Right kidney (tissue), 1 donor: ENCODE results near the gene CLDN24.

ENCODE experiments used
- DNase-seq: peaks from one replicate; pipeline ENCODE4 v3.0.0-alpha.2; 2016

The CLDN24 gene

GRCh38 chr4:183320211-183321059 lies 1.8 kb downstream of the CLDN24 start, which contains the start of gene CLDN22:
CLDN22 (minus strand) TSS chr4:183320276; CDS start chr4:183320218, 58 bp downstream.
- DNase-seq, result no peak

GRCh38 chr4:183318656-183319055 lies 3.6 kb downstream of the CLDN24 start:
- no peak for DNase-seq

GRCh38 chr4:183314806-183315205 lies 7.4 kb downstream of the CLDN24 start:
- no peak for DNase-seq

GRCh38 chr4:183314336-183314735 lies 7.9 kb downstream of the CLDN24 start:
- DNase-seq, result no peak

- no peak for DNase-seq
Measured at GRCh38 chr4:183312841-183313240, 9.4 kb downstream of the CLDN24 start.

GRCh38 chr4:183306811-183307210 lies 15.4 kb downstream of the CLDN24 start:
- no peak for DNase-seq

GRCh38 chr4:183304538-183304937 lies 17.7 kb downstream of the CLDN24 start:
- no peak for DNase-seq

GRCh38 chr4:183304067-183304466 lies 18.2 kb downstream of the CLDN24 start:
- no peak for DNase-seq

- DNase-seq, result no peak
Measured at GRCh38 chr4:183303301-183303700, 18.9 kb downstream of the CLDN24 start.

GRCh38 chr4:183300655-183301054 lies 21.6 kb downstream of the CLDN24 start:
- no peak for DNase-seq

- DNase-seq, result no peak
Measured at GRCh38 chr4:183300070-183300469, 22.2 kb downstream of the CLDN24 start.

GRCh38 chr4:183299464-183299863 lies 22.8 kb downstream of the CLDN24 start:
- DNase-seq, result no peak

GRCh38 chr4:183297675-183298074 lies 24.6 kb downstream of the CLDN24 start:
- no peak for DNase-seq

GRCh38 chr4:183295711-183296110 lies 26.5 kb downstream of the CLDN24 start:
- DNase-seq, result no peak

GRCh38 chr4:183291070-183291469 lies 31.2 kb downstream of the CLDN24 start:
- DNase-seq, result no peak

GRCh38 chr4:183289688-183290087 lies 32.5 kb downstream of the CLDN24 start:
- no peak for DNase-seq

- no peak for DNase-seq
Measured at GRCh38 chr4:183288955-183289354, 33.3 kb downstream of the CLDN24 start.

GRCh38 chr4:183287677-183288076 lies 34.5 kb downstream of the CLDN24 start:
- DNase-seq, result no peak

GRCh38 chr4:183287309-183287659 lies 34.9 kb downstream of the CLDN24 start:
- no peak for DNase-seq

GRCh38 chr4:183286590-183287308 lies 35.5 kb downstream of the CLDN24 start:
- DNase-seq, result no peak

GRCh38 chr4:183285886-183286285 lies 36.3 kb downstream of the CLDN24 start:
- DNase-seq, result no peak

GRCh38 chr4:183284965-183285364 lies 37.3 kb downstream of the CLDN24 start:
- no peak for DNase-seq

- DNase-seq, result no peak
Measured at GRCh38 chr4:183284258-183284785, 37.9 kb downstream of the CLDN24 start.
